Neural progenitor cell (in vitro differentiated cells): ENCODE results near the gene SCAPER.

Source experiments
- CTCF ChIP-seq: fragments of 200-600 bp; sonication (generic); IDR thresholded peaks from 2 replicates; pipeline ENCODE4 v1.5.1; 2017; ENCODE audit warnings: antibody characterized with exemption, mild to moderate bottlenecking
- EZH2 ChIP-seq: fragments of 200-600 bp; sonication (generic); IDR thresholded peaks from 2 replicates; pipeline ENCODE4 v1.6.1; 2017; ENCODE audit warnings: antibody characterized with exemption, mild to moderate bottlenecking, moderate library complexity
- EZH2phosphoT487 ChIP-seq: fragments of 200-600 bp; sonication (generic); IDR thresholded peaks from 2 replicates; pipeline ENCODE4 v1.6.1; 2017; ENCODE audit warnings: antibody characterized with exemption

- TF ChIP-seq CTCF (no peak), EZH2phosphoT487 (no peak), EZH2 (no peak)
These were observed 81.8 kb downstream of the SCAPER start for GRCh38 chr15:76823303-76823702.
